Activated CD4-positive, alpha-beta T cell treated with anti-CD3 and anti-CD28 coated beads, Interleukin-2, Interleukin-4, amounts not matched to agents 100 ng/mL and 50 ng/mL, durations not matched to agents 16 hours and 8 hours (primary cell): ENCODE results near the gene FNIP1.
"Not testable (repeated sequence)": the region's sequence is repeated elsewhere in the genome, so short reads cannot be mapped to it uniquely, and the experiment has no call there.

ENCODE experiments used
- DNase-seq: peaks from one replicate; pipeline ENCODE4 v3.0.0-alpha.2; 2020; ENCODE audit warnings: low spot score

FNIP1 gene

DNA sequence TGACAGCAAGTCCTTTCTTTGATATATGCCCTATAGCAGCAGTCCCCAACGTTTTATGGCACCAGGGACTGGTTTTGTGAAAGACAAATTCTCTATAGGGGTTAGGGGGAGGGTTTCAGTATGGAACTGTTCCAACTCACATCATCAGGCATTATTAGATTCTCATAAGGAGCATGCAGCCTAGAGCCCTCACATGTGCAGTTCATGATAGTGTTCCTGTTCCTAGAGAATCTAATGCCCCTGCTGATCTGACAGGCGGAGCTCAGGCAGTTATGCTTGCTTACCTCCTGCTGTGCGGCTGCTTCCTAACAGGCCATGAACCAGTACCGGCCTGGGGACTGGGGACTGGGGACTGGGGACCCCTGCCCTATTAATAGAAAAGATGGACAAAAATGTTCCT, 159.1 kb downstream of the FNIP1 start:
- DNase-seq = no peak

DNA sequence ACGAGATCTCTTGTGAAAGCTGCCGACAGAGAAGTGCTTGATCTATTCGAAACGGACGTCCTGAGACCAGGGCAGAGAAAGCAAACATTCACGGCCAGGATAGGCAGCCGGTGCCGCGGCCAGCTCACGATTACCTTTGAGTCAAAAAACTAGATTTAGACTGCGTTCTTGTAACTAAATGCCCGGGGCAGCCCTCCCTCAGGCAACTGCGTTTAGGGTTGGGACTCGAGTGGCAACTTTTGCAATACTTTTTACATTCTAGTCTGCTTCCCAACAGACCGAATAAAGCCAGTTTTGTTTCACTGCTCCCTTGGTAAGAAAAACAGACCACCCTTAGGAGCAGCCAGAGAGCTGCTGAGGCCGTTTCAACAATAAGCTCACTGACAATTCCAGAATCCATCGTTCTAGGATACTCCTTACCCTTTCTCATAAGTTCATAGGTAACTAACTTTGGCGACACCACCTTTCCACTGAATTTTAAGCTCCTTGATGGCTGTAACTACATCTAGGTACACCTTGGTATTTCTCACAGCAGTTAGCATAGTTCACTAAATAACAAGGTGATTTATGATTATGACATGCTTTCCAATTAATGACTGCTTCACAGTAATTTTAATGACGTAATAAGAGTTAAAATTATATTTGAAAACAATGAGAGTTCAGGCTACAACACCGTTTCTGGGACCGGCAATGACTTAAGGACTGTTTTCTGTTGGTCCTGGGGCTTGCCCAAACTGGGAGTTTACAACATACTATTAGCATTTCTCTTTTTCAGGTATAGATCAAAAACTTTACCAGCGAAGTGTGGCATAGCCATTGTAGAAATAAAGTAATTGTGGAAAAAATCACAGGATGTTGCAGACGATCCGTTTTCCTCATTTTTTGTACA, 160.9 kb downstream of the FNIP1 start:
- DNase-seq = no peak

GRCh38 chr5:131634996-131635683, 161.7 kb downstream of the FNIP1 start, which contains the start of gene RAPGEF6:
Gene RAPGEF6 (minus strand): TSS chr5:131635229. CDS start chr5:131635030, 199 bp downstream.
- peak; percentile 99 for DNase-seq

GRCh38 chr5:131634666-131634995, 162.2 kb downstream of the FNIP1 start:
- peak; percentile 62 for DNase-seq

- no peak for DNase-seq
These were observed 162.6 kb downstream of the FNIP1 start for GRCh38 chr5:131634238-131634637.

DNA sequence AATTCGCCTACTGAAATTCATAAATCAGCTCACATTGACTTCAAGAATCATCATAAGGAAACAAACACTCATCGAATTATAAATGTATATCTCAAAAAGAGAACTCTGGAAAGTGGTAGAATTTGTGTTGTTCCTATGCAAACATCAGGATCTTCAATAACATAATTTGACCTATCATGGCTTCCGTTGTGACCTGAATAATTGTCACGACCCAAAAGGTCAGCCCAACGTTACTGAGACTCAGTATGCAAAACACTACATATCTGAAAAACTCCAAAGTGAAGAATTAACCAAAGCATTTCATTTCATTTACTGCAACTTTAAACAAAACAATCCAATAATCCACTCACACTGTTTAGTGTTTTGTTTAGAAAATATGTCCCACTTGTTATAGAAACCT, 163.0 kb downstream of the FNIP1 start:
- no peak for DNase-seq

- no peak for DNase-seq
These were observed 165.9 kb downstream of the FNIP1 start for GRCh38 chr5:131630963-131631350.

GRCh38 chr5:131630208-131630962, 166.4 kb downstream of the FNIP1 start:
- DNase-seq = no peak

DNA sequence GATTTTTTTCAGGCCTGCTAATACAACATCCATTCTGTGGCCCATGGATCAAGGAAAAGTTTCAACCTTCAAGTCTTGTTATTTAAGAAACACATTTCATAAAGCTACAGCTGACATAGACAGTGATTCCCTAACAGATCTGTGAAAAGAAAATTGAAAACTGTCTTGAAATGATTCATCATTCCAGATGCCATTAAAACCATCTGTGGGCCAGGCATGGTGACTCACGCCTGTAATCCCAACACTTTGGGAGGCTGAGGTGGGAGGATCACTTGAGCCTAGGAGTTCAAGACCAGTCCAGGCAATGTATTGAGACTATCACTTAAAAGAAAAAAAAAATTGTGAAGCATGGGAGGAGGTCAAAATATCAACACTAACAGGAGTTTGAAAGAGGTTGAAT, 167.8 kb downstream of the FNIP1 start:
- DNase-seq = no peak

GRCh38 chr5:131627207-131627865, 169.5 kb downstream of the FNIP1 start:
- DNase-seq = no peak

DNA sequence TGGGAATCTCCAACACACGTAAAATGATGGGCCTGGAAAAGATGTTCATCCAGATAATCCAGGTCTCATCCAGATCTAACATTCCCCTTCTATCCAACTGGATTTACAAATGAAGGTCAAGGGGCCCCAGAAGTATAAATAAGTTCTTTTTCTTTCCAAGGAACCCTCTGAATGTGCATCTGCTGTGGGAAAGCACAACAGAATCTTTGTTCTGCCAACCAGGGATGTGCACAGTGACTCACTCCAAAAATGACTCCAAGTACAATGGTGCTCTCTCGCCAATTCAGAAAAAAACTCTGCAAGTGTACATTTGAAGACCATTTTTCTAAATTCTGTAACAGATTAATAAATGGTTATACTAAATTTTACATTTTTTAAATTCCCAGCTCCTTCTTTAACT, 174.2 kb downstream of the FNIP1 start:
- no peak for DNase-seq

- DNase-seq = not testable (repeated sequence)
These were observed 175.7 kb downstream of the FNIP1 start for GRCh38 chr5:131621164-131621563.

- DNase-seq = no peak
These were observed 177.7 kb downstream of the FNIP1 start for GRCh38 chr5:131619102-131619501.

GRCh38 chr5:131617140-131617822, 179.5 kb downstream of the FNIP1 start:
- DNase-seq = no peak

DNA sequence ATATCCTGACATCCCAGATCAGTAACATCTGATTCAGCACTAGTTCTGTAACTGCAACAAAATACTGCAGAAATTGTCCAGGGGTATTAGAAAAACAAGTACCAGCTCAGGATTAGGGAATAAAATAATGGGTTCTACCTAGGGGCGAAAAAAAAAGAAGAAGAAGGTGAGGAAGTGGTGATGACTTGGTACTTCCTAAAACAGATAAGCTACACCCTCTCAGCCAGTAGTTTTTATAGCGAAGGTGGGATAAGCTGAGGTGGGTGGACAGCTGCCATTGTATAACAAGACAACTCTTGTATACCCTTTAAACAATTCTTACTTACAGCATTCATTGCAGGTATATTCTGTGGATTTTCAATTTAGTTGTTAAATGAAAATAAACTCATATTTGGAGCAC, 180.9 kb downstream of the FNIP1 start:
- no peak for DNase-seq

DNA sequence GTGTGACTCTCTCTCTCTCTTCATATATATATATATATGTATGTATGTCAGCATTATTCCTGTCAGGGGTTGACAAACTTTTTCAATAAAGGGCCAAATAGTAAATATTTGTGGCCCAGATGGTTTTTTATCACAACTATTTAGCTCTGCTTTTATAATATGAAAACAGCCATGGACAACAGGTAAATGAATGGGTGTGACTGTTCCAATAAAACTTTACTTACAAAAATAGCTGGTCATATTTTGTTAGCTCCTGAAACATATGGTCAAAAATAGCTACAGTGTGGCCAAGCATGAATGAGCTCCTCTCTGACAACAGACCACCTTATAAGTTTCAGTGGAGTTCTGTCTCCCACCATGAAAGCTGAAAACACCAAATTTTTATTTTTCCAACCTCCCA, 183.4 kb downstream of the FNIP1 start:
- DNase-seq = no peak

DNA sequence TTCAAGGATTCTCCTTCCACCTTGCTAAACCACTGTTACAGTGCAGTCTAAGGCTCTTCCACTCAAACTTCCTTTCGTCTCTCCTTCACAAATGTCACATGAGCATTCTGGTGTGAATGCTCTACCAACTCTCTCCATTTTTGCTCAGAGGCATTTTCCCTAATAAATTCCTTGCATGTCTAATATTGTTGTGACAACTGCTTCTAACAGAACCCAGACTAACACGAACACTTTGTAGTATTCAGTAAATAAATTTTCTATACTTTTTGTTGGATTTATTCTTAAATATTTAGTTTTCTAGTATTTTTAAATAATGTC, 185.8 kb downstream of the FNIP1 start:
- DNase-seq = no peak

DNA sequence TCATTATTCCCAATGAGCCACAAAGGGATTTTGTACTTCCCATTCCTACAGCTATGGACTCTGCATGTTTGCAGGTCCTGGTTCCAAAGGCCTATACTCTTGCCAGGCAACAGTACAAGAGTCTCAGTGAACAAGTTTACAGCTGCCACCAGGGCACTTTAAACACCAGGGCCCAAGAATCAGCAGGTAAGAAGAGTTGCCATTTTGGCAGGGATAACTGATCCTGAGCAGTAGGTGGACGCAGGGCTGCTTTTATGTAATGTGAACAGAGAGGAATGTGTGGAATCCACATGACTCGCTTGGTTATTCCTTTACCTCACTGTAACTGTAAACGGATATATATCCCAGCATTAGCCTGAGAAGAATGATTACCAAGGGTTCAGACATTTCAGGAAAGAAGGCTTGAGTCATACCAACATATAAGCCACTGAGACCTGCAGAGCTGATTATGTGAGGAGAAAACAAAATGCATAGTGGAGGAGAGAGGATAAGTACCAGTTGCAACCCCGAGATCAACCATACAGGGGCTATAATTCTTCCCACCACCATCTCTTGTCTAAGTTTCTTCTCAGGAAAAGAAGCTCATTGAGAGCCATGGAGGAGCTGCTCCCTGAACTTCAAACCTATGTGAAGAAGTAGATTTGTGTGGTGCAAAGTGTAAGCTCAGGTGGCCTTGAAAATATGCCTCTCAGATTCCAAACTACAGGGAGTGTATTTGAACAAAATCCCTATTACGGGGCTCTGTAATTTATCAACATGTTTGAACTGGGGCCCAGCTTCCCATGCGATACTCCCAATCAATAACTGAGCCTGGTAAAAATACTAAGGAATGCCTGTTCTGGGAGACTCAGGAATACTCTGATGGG, 186.4 kb downstream of the FNIP1 start:
- no peak for DNase-seq

- no peak for DNase-seq
These were observed 187.0 kb downstream of the FNIP1 start for GRCh38 chr5:131609774-131610173.

DNA sequence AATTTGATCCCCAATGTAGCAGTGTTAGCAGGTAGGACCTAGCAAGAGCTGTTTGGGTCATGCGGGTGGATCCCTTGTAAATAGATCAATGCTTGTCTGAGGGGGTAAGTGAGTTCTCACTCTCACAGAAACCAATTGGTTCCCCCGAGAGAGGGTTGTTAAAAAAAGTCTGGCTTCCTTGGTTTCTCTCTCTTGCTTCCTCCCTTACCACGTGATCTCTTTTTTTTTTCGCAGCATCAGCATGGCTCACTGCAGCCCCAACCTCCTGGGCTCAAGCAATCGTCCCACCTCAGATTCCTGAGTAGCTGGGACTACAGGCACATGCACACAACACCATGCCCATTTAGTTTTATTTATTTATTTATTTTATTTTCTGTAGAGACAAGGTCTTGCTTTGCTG, 188.2 kb downstream of the FNIP1 start:
- DNase-seq = no peak
